ENCODE results near the gene QTRT2. TPM values are rescaled to one million over a fixed set of nuclear protein-coding genes. Genes with fewer than 3 reads are reported as not detected.

The QTRT2 gene
- polyA plus RNA-seq, 2 of the 4 experiments (the other 2 are of a cell fraction), result 23.5 to 33.9 TPM

GRCh38 chr3:114020907-114021306, 35.6 kb upstream of the QTRT2 start:
- H3K27ac ChIP-seq, result no peak overlapping the region
- TF ChIP-seq BHLHE40 (IDR thresholded peaks at IDR 0.05; ENCODE audit: low read depth, low read length), result no peak
- no peak for TF ChIP-seq KDM5A (IDR thresholded peaks at IDR 0.05)
- TF ChIP-seq E2F6 (IDR thresholded peaks at IDR 0.05; ENCODE audit: borderline replicate concordance, low read depth), result no peak
- no peak for TF ChIP-seq HOXA7 (CRISPR knock-in tag; IDR thresholded peaks at IDR 0.05)
- TF ChIP-seq TFCP2L1 (CRISPR knock-in tag; IDR thresholded peaks at IDR 0.05), result no peak
- no peak for TF ChIP-seq HOXB5 (CRISPR knock-in tag; IDR thresholded peaks at IDR 0.05)
- no peak for TF ChIP-seq EHF (CRISPR knock-in tag; IDR thresholded peaks at IDR 0.05)
- TF ChIP-seq NFE2L2 (conservative IDR thresholded peaks at IDR 0.05; ENCODE audit: low read length), result no peak
- TF ChIP-seq ATOH8 (CRISPR knock-in tag; IDR thresholded peaks at IDR 0.05; ENCODE audit: low read depth), result no peak
- no peak for TF ChIP-seq RNF2 (IDR thresholded peaks at IDR 0.05; ENCODE audit: borderline replicate concordance, low read depth)
- no peak for TF ChIP-seq ELK1 (IDR thresholded peaks at IDR 0.05; ENCODE audit: low read depth, low read length)
- TF ChIP-seq JUN (IDR thresholded peaks at IDR 0.05), result no peak
- no peak for TF ChIP-seq JUNB (IDR thresholded peaks at IDR 0.05)
- TF ChIP-seq GATA3 (IDR thresholded peaks at IDR 0.05; ENCODE audit: borderline replicate concordance), result no peak
- no peak for TF ChIP-seq ZC3H11A (IDR thresholded peaks at IDR 0.05)
- no peak for TF ChIP-seq NPAS2 (CRISPR knock-in tag; IDR thresholded peaks at IDR 0.05; ENCODE audit: borderline replicate concordance)
- WGBS (ENCODE audit: missing lambda C conversion rate), result 68% methylated on average over 2 of the region's 2 CpGs
- ChIA-PET POLR2A (no interaction called here), CTCF (interaction anchor here (0.6 to 0.7 kb wide), 2 partner anchors 13 to 180 kb away, joined by 3 read pairs; no protein-coding TSS in a partner anchor)
- ATAC-seq (no peak), FAIRE-seq (no peak), DNase-seq (ENCODE audit: low read depth in 1 of 2, low spot score in 1 of 2) (no peak)
- no peaks in the 10 kb centered on the region for H3K9me3 ChIP-seq
- H3K4me3 ChIP-seq, result no peak overlapping the region
- H3K4me1 ChIP-seq, result no peaks in the 10 kb centered on the region
- no peak overlapping the region for H3K4me2 ChIP-seq

DNA sequence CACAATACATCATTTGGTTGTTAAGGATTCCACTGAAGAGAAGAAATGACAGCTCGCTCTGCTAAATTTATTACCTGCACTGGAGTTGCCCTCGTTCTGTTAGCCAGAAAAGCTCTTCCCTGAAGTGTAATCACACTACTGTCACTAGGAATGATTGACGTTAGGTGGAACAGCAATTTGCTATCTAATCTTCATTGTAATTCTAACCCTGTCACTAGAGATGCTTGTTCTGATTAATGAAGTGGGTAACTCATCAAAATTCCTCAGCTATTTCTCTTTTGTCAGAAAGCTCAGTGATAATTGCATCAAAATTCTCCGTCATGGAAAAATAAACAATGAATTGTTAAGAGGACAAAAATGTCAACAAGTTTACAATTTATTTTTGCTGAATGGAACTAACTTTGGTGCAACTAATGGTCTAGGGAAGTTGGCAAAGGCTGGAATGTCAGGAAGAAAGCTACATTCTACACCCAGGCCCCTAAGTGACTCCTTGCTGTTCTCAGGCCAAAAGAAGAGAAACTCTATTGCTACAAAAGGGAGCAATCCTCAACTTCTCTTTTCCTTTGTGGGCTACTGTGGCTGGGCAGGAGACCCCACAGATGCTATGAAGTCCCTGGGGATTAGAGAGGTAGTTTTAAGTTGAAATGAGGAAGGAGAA, 34.3 kb upstream of the QTRT2 start:
- Histone ChIP-seq H3K4me3 (no peak overlapping the region), H3K4me1 (no peaks in the 10 kb centered on the region), H3K4me2 (no peak overlapping the region), H3K27ac (no peak overlapping the region), H3K9me3 (no peaks in the 10 kb centered on the region)
- POLR2A ChIA-PET, result no interaction called here
- CTCF ChIA-PET, result no interaction called here
- TF ChIP-seq CBX8 (IDR thresholded peaks at IDR 0.05), result no peak
- TF ChIP-seq JUN (IDR thresholded peaks at IDR 0.05), result no peak
- TF ChIP-seq CHD4 (IDR thresholded peaks at IDR 0.05; ENCODE audit: borderline replicate concordance), result no peak
- TF ChIP-seq, protein P1, sequence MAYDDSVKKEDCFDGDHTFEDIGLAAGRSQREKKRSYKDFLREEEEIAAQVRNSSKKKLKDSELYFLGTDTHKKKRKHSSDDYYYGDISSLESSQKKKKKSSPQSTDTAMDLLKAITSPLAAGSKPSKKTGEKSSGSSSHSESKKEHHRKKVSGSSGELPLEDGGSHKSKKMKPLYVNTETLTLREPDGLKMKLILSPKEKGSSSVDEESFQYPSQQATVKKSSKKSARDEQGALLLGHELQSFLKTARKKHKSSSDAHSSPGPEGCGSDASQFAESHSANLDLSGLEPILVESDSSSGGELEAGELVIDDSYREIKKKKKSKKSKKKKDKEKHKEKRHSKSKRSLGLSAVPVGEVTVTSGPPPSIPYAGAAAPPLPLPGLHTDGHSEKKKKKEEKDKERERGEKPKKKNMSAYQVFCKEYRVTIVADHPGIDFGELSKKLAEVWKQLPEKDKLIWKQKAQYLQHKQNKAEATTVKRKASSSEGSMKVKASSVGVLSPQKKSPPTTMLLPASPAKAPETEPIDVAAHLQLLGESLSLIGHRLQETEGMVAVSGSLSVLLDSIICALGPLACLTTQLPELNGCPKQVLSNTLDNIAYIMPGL (CRISPR knock-in tag; IDR thresholded peaks at IDR 0.05; ENCODE audit: borderline replicate concordance), result no peak
- no peak for TF ChIP-seq ZFP36 (IDR thresholded peaks at IDR 0.05; ENCODE audit: borderline replicate concordance, partially characterized antibody)
- TF ChIP-seq REST (IDR thresholded peaks at IDR 0.05), result no peak
- FAIRE-seq (no peak), ATAC-seq (no peak), DNase-seq (ENCODE audit: low read depth in 1 of 2, low spot score in 1 of 2) (no peak)
- WGBS (ENCODE audit: missing lambda C conversion rate), result 75% methylated on average over 4 of the region's 4 CpGs

Measured in A549 (cell line).